ENCODE measurements around the gene ZNF787. TPM values are rescaled to one million over a fixed set of nuclear protein-coding genes. Genes with fewer than 3 reads are reported as not detected.

Gene ZNF787
- total and polyA plus RNA-seq, 2 of the 4 experiments (the other 2 are of a cell fraction) = 4.8 to 11.2 TPM

- H4K5ac ChIP-seq (ENCODE audit: low read depth, low read length) = no peak overlapping the region
- H2AFZ ChIP-seq (replicated peaks; ENCODE audit: low read length, poor library complexity) = no peak overlapping the region
- H2BK120ac ChIP-seq (ENCODE audit: low read depth, low read length) = no peak overlapping the region
- no peak overlapping the region for H3K4ac ChIP-seq (ENCODE audit: low read depth, low read length)
- H3K4me3 ChIP-seq (ENCODE audit: insufficient read depth, low read depth, low read length) = no peak overlapping the region
- no peak overlapping the region for H3K27ac ChIP-seq (ENCODE audit: insufficient read depth, low read length)
- H3K4me1 ChIP-seq (ENCODE audit: control insufficient read depth, insufficient read depth, low read length) = peaks cover 11% of the 10 kb centered on the region; the same call in 1 of the 2 replicates
- H3K9me3 ChIP-seq (ENCODE audit: control insufficient read depth, insufficient read depth, low read length) = no peaks in the 10 kb centered on the region
- no peak for TF ChIP-seq RAD21 (IDR thresholded peaks at IDR 0.05; ENCODE audit: low read length)
- TF ChIP-seq CEBPB (IDR thresholded peaks at IDR 0.05; ENCODE audit: low read depth, low read length) = no peak
- TF ChIP-seq RCOR1 (IDR thresholded peaks at IDR 0.05; ENCODE audit: insufficient replicate concordance, low read length) = no peak
- no peak for TF ChIP-seq ELK1 (IDR thresholded peaks at IDR 0.05; ENCODE audit: borderline replicate concordance, low read depth, low read length)
- no peak for TF ChIP-seq CHD1 (IDR thresholded peaks at IDR 0.05; ENCODE audit: low read depth, low read length)
- TF ChIP-seq POLR2A (IDR thresholded peaks at IDR 0.05; ENCODE audit: low read depth, low read length) = no peak
- no peak for TF ChIP-seq MAFK (IDR thresholded peaks at IDR 0.05; ENCODE audit: low read depth, low read length)
- TF ChIP-seq, protein P1, sequence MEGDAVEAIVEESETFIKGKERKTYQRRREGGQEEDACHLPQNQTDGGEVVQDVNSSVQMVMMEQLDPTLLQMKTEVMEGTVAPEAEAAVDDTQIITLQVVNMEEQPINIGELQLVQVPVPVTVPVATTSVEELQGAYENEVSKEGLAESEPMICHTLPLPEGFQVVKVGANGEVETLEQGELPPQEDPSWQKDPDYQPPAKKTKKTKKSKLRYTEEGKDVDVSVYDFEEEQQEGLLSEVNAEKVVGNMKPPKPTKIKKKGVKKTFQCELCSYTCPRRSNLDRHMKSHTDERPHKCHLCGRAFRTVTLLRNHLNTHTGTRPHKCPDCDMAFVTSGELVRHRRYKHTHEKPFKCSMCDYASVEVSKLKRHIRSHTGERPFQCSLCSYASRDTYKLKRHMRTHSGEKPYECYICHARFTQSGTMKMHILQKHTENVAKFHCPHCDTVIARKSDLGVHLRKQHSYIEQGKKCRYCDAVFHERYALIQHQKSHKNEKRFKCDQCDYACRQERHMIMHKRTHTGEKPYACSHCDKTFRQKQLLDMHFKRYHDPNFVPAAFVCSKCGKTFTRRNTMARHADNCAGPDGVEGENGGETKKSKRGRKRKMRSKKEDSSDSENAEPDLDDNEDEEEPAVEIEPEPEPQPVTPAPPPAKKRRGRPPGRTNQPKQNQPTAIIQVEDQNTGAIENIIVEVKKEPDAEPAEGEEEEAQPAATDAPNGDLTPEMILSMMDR (conservative IDR thresholded peaks at IDR 0.05; ENCODE audit: low read depth, low read length) = no peak
- TF ChIP-seq FOS (IDR thresholded peaks at IDR 0.05; ENCODE audit: low read depth, low read length) = no peak
- TF ChIP-seq BHLHE40 (IDR thresholded peaks at IDR 0.05; ENCODE audit: low read depth, low read length) = no peak
- no peak for TF ChIP-seq SMC3 (IDR thresholded peaks at IDR 0.05; ENCODE audit: low read depth, low read length)
- TF ChIP-seq, protein P2, sequence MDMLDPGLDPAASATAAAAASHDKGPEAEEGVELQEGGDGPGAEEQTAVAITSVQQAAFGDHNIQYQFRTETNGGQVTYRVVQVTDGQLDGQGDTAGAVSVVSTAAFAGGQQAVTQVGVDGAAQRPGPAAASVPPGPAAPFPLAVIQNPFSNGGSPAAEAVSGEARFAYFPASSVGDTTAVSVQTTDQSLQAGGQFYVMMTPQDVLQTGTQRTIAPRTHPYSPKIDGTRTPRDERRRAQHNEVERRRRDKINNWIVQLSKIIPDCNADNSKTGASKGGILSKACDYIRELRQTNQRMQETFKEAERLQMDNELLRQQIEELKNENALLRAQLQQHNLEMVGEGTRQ (IDR thresholded peaks at IDR 0.05; ENCODE audit: low read depth, low read length) = no peak
- H3K9ac ChIP-seq (ENCODE audit: low read depth, low read length) = no peak overlapping the region
- H3K27me3 ChIP-seq (ENCODE audit: control insufficient read depth, insufficient read depth, low read length) = no peaks in the 10 kb centered on the region
- no peaks in the 10 kb centered on the region for H3K36me3 ChIP-seq (ENCODE audit: control insufficient read depth, insufficient read depth, low read length)
- no peak overlapping the region for H2AK5ac ChIP-seq (ENCODE audit: low read depth, low read length)
- no peaks in the 10 kb centered on the region for H4K20me1 ChIP-seq (ENCODE audit: insufficient read depth, low read length)
- ChIA-PET POLR2A (ENCODE audit: unreplicated experiment) (interaction anchor here (0.7 kb wide), 1 partner anchor 123 kb away, joined by 4 read pairs; no protein-coding TSS in a partner anchor), CTCF (no interaction called here)
- no peak overlapping the region for H2BK5ac ChIP-seq (ENCODE audit: low read depth, low read length, poor library complexity, severe bottlenecking)
- H4K91ac ChIP-seq (ENCODE audit: insufficient read depth, low read depth, low read length) = no peak overlapping the region
- no peak overlapping the region for H4K8ac ChIP-seq (ENCODE audit: low read depth in 2 of 2, low read length in 2 of 2)
- no peak for ATAC-seq (ENCODE audit: low read depth)
- in situ Hi-C loops (cut with MboI; ENCODE audit: low sequenced_read_pairs) = loop anchor here (25.0 kb wide), 2 partner anchors 443 to 1668 kb away; partner anchors contain the start of genes CDC42EP5, EPN1 and LENG9
- no peak overlapping the region for H2AK9ac ChIP-seq (replicated peaks; ENCODE audit: low read depth, low read length, poor library complexity)
- intact Hi-C loops (cut with micrococcal nuclease) = no loop called here
- no peak overlapping the region for H2BK20ac ChIP-seq (ENCODE audit: low read depth, low read length)
- DNase-seq = no peak
- WGBS, 2 experiments (ENCODE audit: extremely low coverage in 2 of 2, insufficient read length in 1 of 2) = 31% methylated on average over 3 of the region's 7 CpGs; no CpG with 5 or more reads in 1 of the 2 experiments
- no peak overlapping the region for H3K4me2 ChIP-seq (ENCODE audit: low read depth, low read length)
- no peaks in the 10 kb centered on the region; the same call in 1 of the 2 replicates for H3K9me1 ChIP-seq (ENCODE audit: insufficient read depth, low read length)
- H3K23ac ChIP-seq (ENCODE audit: low read depth, low read length) = no peak overlapping the region
- dilution Hi-C loops (cut with HindIII; ENCODE audit: low sequenced_read_pairs, unreplicated experiment) = no loop called here
- no TSS peak for BruUV-seq (replicated peaks)
- no peak overlapping the region for H2BK15ac ChIP-seq (ENCODE audit: low read depth, low read length)
- H3K14ac ChIP-seq (replicated peaks; ENCODE audit: low read depth, low read length) = no peak overlapping the region
- no peak overlapping the region for H3K56ac ChIP-seq (ENCODE audit: extremely low read depth, insufficient read depth, low read length)
- no peak overlapping the region for H3K18ac ChIP-seq (ENCODE audit: low read depth, low read length)
- no peaks in the 10 kb centered on the region for H3K79me1 ChIP-seq (ENCODE audit: low read depth in 1 of 2, low read length in 2 of 2)
Measured at GRCh38 chr19:56130006-56130405, 8.9 kb upstream of the ZNF787 start.

Data from IMR-90 (cell line).